ENCODE results near the gene ZNF85. TPM values are rescaled to one million over a fixed set of nuclear protein-coding genes. Genes with fewer than 3 reads are reported as not detected.

The ZNF85 gene
- total RNA-seq, 2 experiments from 2014 or later = 20.6 to 24.2 TPM

DNA sequence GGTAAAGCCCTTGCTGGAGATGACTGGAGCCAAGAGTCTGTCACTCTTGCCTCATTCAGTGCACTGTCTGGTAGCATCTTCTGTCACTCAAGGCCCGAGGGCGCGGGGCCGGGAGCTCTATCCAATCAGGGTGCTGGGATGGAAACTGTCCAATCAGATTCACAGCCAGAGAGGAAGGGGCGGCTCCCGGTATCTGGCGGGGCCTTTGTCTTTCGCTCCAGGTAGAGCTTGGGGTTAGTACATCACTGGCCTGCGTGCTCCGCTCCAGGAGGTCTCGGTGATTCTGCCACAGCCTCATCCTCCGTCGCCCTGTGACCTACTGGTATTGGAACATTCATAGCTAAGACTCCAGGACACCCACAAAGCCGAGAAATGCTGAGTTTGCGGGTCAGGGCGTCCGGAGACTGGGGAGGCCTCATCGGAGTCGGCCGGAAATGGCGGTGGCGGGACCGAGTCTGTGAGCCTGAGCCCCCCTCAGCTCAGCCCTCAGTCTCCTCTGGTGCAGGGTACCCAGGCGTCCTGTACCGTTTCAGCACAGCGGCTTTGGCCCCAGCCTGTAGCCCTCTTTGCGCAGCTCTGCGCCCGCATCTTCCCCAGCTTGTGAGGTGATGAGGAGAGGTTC is 76.8 kb downstream of the ZNF85 start:
- POLR2A ChIA-PET = interaction anchor here (0.6 to 1.7 kb wide), 6 partner anchors 27 to 1099 kb away, joined by 3 to 11 read pairs (median 4); partner anchors contain the start of genes ZNF431, ZNF66 and ZNF85
- H3K36me3 Mint-ChIP-seq (ENCODE audit: low read depth) = peaks cover 16% of the 10 kb centered on the region
- CTCF ChIA-PET = interaction anchor here (0.8 to 1.1 kb wide), 2 partner anchors 21 to 333 kb away, joined by 3 read pairs; no protein-coding TSS in a partner anchor

More for the DNA sequence above, 76.8 kb downstream of the ZNF85 start:
- DNase-seq = peak; percentile 93
- H3K9me3 Mint-ChIP-seq = peaks cover 7% of the 10 kb centered on the region
- H3K27ac Mint-ChIP-seq = peak overlapping the region; percentile 94
- H3K4me1 Mint-ChIP-seq = peaks cover 23% of the 10 kb centered on the region
- H3K27me3 Mint-ChIP-seq = no peaks in the 10 kb centered on the region
- peak overlapping the region; percentile 92 for H3K4me3 Mint-ChIP-seq

Other genes starting within 250 kb of the ZNF85 start
- gene ZNF66, start 146.9 kb upstream of the ZNF85 start, total RNA-seq = 10 to 100 TPM; 11.8 to 14.0 TPM
- 10 to 100 TPM; 24.6 to 26.2 TPM for gene ZNF430, start 97.4 kb downstream of the ZNF85 start, total RNA-seq
- 10 to 100 TPM; 22.0 to 24.7 TPM for gene ZNF714, start 159.0 kb downstream of the ZNF85 start, total RNA-seq
- 10 to 100 TPM; 20.2 to 25.8 TPM for gene ZNF431, start 218.8 kb downstream of the ZNF85 start, total RNA-seq